Chondrocyte (in vitro differentiated cells): Measurements from ENCODE around the gene RASAL1. TPM values are rescaled to one million over a fixed set of nuclear protein-coding genes. Genes with fewer than 3 reads are reported as not detected.

Experiments
- DNase-seq: peaks from one replicate; pipeline ENCODE4 v3.0.0; 2021; ENCODE audit warnings: mixed read lengths, low spot score
- H3K27ac Mint-ChIP-seq: one replicate; pipeline ENCODE4 v1.8.0; 2021; ENCODE audit warnings: mild to moderate bottlenecking, moderate library complexity, mixed read lengths; ENCODE audit not compliant: unreplicated experiment
- H3K27me3 Mint-ChIP-seq: 2 replicates; pipeline ENCODE4 v1.8.0; 2021; ENCODE audit warnings: low read depth, mixed read lengths
- H3K36me3 Mint-ChIP-seq: 2 replicates; pipeline ENCODE4 v1.8.0; 2021; ENCODE audit warnings: low read depth, mixed read lengths
- H3K4me1 Mint-ChIP-seq: 2 replicates; pipeline ENCODE4 v1.8.0; 2021; ENCODE audit warnings: low read depth, mild to moderate bottlenecking, mixed read lengths
- H3K4me3 Mint-ChIP-seq: one replicate; pipeline ENCODE4 v1.8.0; 2021; ENCODE audit warnings: mild to moderate bottlenecking, moderate library complexity, mixed read lengths; ENCODE audit not compliant: unreplicated experiment
- H3K9me3 Mint-ChIP-seq: 2 replicates; pipeline ENCODE4 v1.8.0; 2021; ENCODE audit warnings: low read depth, mixed read lengths
- CTCF ChIP-seq: fragments of 200-600 bp; sonication (generic); IDR thresholded peaks from 2 replicates; pipeline ENCODE4 v1.5.0; 2021; ENCODE audit warnings: antibody characterized with exemption, mild to moderate bottlenecking, moderate library complexity
- total RNA-seq: library from RNA; stranded (reverse); gene quantifications from 3 replicates; pipeline ENCODE4 v1.2.1, GENCODE V29; 2021

Gene RASAL1
- total RNA-seq, 1 donor from 2014 or later: not detected

GRCh38 chr12:113116875-113117274 lies 18.7 kb downstream of the RASAL1 start:
- H3K36me3 Mint-ChIP-seq: no peaks in the 10 kb centered on the region
- no peak overlapping the region for H3K4me3 Mint-ChIP-seq
- no peaks in the 10 kb centered on the region for H3K4me1 Mint-ChIP-seq
- no peak overlapping the region for H3K27ac Mint-ChIP-seq
- peaks cover 21% of the 10 kb centered on the region for H3K27me3 Mint-ChIP-seq
- no peak for DNase-seq
- no peaks in the 10 kb centered on the region for H3K9me3 Mint-ChIP-seq
- TF ChIP-seq CTCF: no peak

- no peak overlapping the region for H3K27ac Mint-ChIP-seq
Measured at GRCh38 chr12:113115455-113116126, 20.0 kb downstream of the RASAL1 start.

GRCh38 chr12:113114447-113115178 lies 20.9 kb downstream of the RASAL1 start:
- Mint-ChIP-seq H3K27me3 (peaks cover 27% of the 10 kb centered on the region), H3K27ac (no peak overlapping the region), H3K36me3 (no peaks in the 10 kb centered on the region), H3K9me3 (no peaks in the 10 kb centered on the region), H3K4me1 (no peaks in the 10 kb centered on the region), H3K4me3 (no peak overlapping the region)
- no peak for DNase-seq
- TF ChIP-seq CTCF: no peak

More at GRCh38 chr12:113115455-113116126, 20.0 kb downstream of the RASAL1 start:
- H3K36me3 Mint-ChIP-seq: no peaks in the 10 kb centered on the region
- no peak overlapping the region for H3K4me3 Mint-ChIP-seq
- H3K4me1 Mint-ChIP-seq: no peaks in the 10 kb centered on the region
- TF ChIP-seq CTCF: no peak
- no peaks in the 10 kb centered on the region for H3K9me3 Mint-ChIP-seq
- H3K27me3 Mint-ChIP-seq: peaks cover 21% of the 10 kb centered on the region
- no peak for DNase-seq

GRCh38 chr12:113113397-113113796 lies 22.2 kb downstream of the RASAL1 start:
- H3K4me3 Mint-ChIP-seq: no peak overlapping the region
- H3K9me3 Mint-ChIP-seq: no peaks in the 10 kb centered on the region
- no peak for TF ChIP-seq CTCF
- DNase-seq: no peak
- no peak overlapping the region for H3K27ac Mint-ChIP-seq
- H3K4me1 Mint-ChIP-seq: no peaks in the 10 kb centered on the region
- no peaks in the 10 kb centered on the region for H3K36me3 Mint-ChIP-seq
- H3K27me3 Mint-ChIP-seq: peaks cover 33% of the 10 kb centered on the region

GRCh38 chr12:113112043-113112899 lies 23.3 kb downstream of the RASAL1 start:
- TF ChIP-seq CTCF: no peak
- H3K27ac Mint-ChIP-seq: no peak overlapping the region
- H3K9me3 Mint-ChIP-seq: no peaks in the 10 kb centered on the region
- no peak overlapping the region for H3K4me3 Mint-ChIP-seq
- no peak for DNase-seq
- no peaks in the 10 kb centered on the region for H3K36me3 Mint-ChIP-seq
- H3K27me3 Mint-ChIP-seq: peaks cover 33% of the 10 kb centered on the region
- no peaks in the 10 kb centered on the region for H3K4me1 Mint-ChIP-seq
